A673 (cell line): ENCODE results near the gene ATL1.

Source experiments
- EZH2 ChIP-seq: fragments of 200-600 bp; sonication (generic); IDR thresholded peaks from 2 replicates; pipeline ENCODE4 v1.6.1; 2017; ENCODE audit warnings: borderline replicate concordance, low read depth, mild to moderate bottlenecking, mixed read lengths, antibody characterized with exemption, low read length; ENCODE audit not compliant: poor library complexity, severe bottlenecking
- TF ChIP-seq, protein P1 (sequence below): fragments of 300-800, 200-600 bp; sonication (generic); conservative IDR thresholded peaks from 2 replicates; pipeline ENCODE4 v1.5.1; 2017; ENCODE audit warnings: low read depth, mild to moderate bottlenecking, antibody characterized with exemption, low read length, moderate library complexity, mixed read lengths

DNA sequence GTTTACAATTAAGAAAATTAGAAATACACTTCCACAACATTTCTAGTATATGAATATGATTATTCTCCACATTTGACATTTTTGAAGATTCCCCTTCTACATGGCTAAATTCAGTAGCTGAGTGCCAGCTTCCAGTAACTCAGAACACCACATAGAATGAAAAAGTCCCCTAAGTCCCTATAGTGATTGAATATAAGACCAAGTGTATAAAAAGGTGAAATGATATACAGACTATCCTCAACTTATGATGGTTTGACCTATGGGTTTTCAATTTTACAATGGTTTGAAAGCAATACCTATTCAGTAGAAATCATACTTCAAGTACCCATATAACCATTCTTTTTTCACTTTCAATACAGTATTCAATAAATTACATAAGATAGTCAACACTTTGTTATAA, 15.8 kb downstream of the ATL1 start:
- TF ChIP-seq, protein P1, sequence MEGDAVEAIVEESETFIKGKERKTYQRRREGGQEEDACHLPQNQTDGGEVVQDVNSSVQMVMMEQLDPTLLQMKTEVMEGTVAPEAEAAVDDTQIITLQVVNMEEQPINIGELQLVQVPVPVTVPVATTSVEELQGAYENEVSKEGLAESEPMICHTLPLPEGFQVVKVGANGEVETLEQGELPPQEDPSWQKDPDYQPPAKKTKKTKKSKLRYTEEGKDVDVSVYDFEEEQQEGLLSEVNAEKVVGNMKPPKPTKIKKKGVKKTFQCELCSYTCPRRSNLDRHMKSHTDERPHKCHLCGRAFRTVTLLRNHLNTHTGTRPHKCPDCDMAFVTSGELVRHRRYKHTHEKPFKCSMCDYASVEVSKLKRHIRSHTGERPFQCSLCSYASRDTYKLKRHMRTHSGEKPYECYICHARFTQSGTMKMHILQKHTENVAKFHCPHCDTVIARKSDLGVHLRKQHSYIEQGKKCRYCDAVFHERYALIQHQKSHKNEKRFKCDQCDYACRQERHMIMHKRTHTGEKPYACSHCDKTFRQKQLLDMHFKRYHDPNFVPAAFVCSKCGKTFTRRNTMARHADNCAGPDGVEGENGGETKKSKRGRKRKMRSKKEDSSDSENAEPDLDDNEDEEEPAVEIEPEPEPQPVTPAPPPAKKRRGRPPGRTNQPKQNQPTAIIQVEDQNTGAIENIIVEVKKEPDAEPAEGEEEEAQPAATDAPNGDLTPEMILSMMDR = no peak
- TF ChIP-seq EZH2 = no peak
